Sigmoid colon (tissue), 7 donors: ENCODE results near the gene GTF3C6. TPM values are rescaled to one million over a fixed set of nuclear protein-coding genes. Genes with fewer than 3 reads are reported as not detected.

Experiments
- DNase-seq: peaks from one replicate; pipeline ENCODE4 v3.0.0-alpha.2; 2019
- H3K27ac ChIP-seq, 4 donors: fragments of 200-600 bp; sonication (generic); one replicate each; pipeline ENCODE4 v1.5.1; 2016 to 2019; ENCODE audit warnings: mild to moderate bottlenecking in 1 of 4
- H3K27me3 ChIP-seq, 3 donors: fragments of 200-600 bp; sonication (generic); one replicate each; pipeline ENCODE4 v1.5.1; 2019; ENCODE audit warnings: mild to moderate bottlenecking in 1 of 3
- H3K36me3 ChIP-seq, 4 donors: fragments of 200-600 bp; sonication (generic); one replicate each; pipeline ENCODE4 v1.5.1; 2016 to 2019
- H3K4me1 ChIP-seq, 4 donors: fragments of 200-600 bp; sonication (generic); one replicate each; pipeline ENCODE4 v1.5.1; 2017 to 2019
- H3K4me3 ChIP-seq, 4 donors: fragments of 200-600 bp; sonication (generic); one replicate each; pipeline ENCODE4 v1.5.1; 2017 to 2019; ENCODE audit warnings: mild to moderate bottlenecking in 2 of 4, moderate library complexity in 1 of 4
- H3K9me3 ChIP-seq, 4 donors: fragments of 200-600 bp in 3 of 4; sonication (generic) in 3 of 4; one replicate each; pipeline versions ENCODE4 v1.5.1 to v1.6.1; 2013 to 2019
- CTCF ChIP-seq, 4 experiments: fragments of 450-650 bp in 3 of 4; fragments of 200-600 bp in 1 of 4; IDR thresholded peaks; one replicate each; pipeline ENCODE4 v1.5.1; 2016 to 2019; ENCODE audit warnings: antibody characterized with exemption in 4 of 4, mild to moderate bottlenecking in 3 of 4, moderate library complexity in 2 of 4
- EP300 ChIP-seq, 4 donors: sonication (generic); formaldehyde crosslinking; IDR thresholded peaks; one replicate each; pipeline ENCODE4 v1.6.1; 2017; ENCODE audit warnings: antibody characterized with exemption in 4 of 4
- POLR2A ChIP-seq, 2 donors: fragments of 450-650 bp; IDR thresholded peaks; one replicate each; pipeline ENCODE4 v1.6.1; 2016; ENCODE audit warnings: antibody characterized with exemption in 2 of 2, mild to moderate bottlenecking in 2 of 2, moderate library complexity in 2 of 2
- POLR2AphosphoS5 ChIP-seq, 4 donors: sonication (generic); formaldehyde crosslinking; IDR thresholded peaks; one replicate each; pipeline ENCODE4 v1.6.1; 2017; ENCODE audit warnings: antibody characterized with exemption in 4 of 4
- WGBS, 2 donors: extraction: QIAGEN DNeasy Blood & Tissue Kit; methylation state at CpG; one replicate each; pipeline ENCODE4 v1.1.7; 2013; 5-methylcytosine and 5-hydroxymethylcytosine counted together
- intact Hi-C: fragments of 100-400 bp; cut with DNase I; formaldehyde crosslinking; loops from one replicate; pipeline ENCODE4 v1.15.1; 2023
- polyA plus RNA-seq, 3 donors: library from polyadenylated mRNA; stranded (reverse); fragments of 200-250 nt; gene quantifications; one replicate each; pipeline ENCODE4 v1.2.3, GENCODE V29; 2013
- total RNA-seq, 4 donors: library from RNA; depleted of rRNA; stranded (reverse); fragments of >200 nt; gene quantifications; one replicate each; pipeline ENCODE4 v1.1.0, GENCODE V29; 2016
- donor health status: healthy with polysubstance abuse.
- donor health status: Bipolar disorder and iron deficiency.
- donor health status: healthy.

Gene GTF3C6
- total and polyA plus RNA-seq, 7 donors = 41.0 to 100 (median 59.9) TPM

GRCh38 chr6:110980648-110981047, 22.1 kb downstream of the GTF3C6 start:
- intact Hi-C loops = loop anchor here (2.0 to 10.0 kb wide), 4 partner anchors 22 to 456 kb away; partner anchors contain the start of genes AMD1, CDK19 and GTF3C6
- Histone ChIP-seq H3K36me3 (peaks cover 0 to 8% (median 2%) of the 10 kb centered on the region in 4 donors), H3K27me3 (no peaks in the 10 kb centered on the region), H3K27ac (no peak overlapping the region), H3K4me1 (peaks cover 0 to 12% (median 10%) of the 10 kb centered on the region in 4 donors), H3K9me3 (no peaks in the 10 kb centered on the region), H3K4me3 (no peak overlapping the region)
- DNase-seq = no peak
- no peak for TF ChIP-seq EP300 (IDR thresholded peaks at IDR 0.05)
- TF ChIP-seq CTCF (IDR thresholded peaks at IDR 0.05) = no peak
- TF ChIP-seq POLR2A (IDR thresholded peaks at IDR 0.05) = no peak
- no peak for TF ChIP-seq POLR2AphosphoS5 (IDR thresholded peaks at IDR 0.05)
- 98% methylated on average over 9 of the region's 9 CpGs for WGBS, 2 donors

- Histone ChIP-seq H3K36me3 (peaks cover 0 to 14% (median 6%) of the 10 kb centered on the region in 4 donors), H3K9me3 (no peaks in the 10 kb centered on the region), H3K4me3 (peak overlapping the region; percentile 78 to 94 (median 86)), H3K4me1 (peaks cover 0 to 12% (median 10%) of the 10 kb centered on the region in 4 donors), H3K27ac (peak overlapping the region; percentile 86 to 93 (median 88)), H3K27me3 (no peaks in the 10 kb centered on the region)
- intact Hi-C loops = loop anchor here (2.0 to 10.0 kb wide), 4 partner anchors 22 to 456 kb away; partner anchors contain the start of genes AMD1, CDK19 and GTF3C6
- no peak for DNase-seq
- TF ChIP-seq POLR2A (IDR thresholded peaks at IDR 0.05) (no peak), CTCF (IDR thresholded peaks at IDR 0.05) (no peak), POLR2AphosphoS5 (IDR thresholded peaks at IDR 0.05) (no peak), EP300 (IDR thresholded peaks at IDR 0.05) (no peak)
- WGBS, 2 donors = 48 to 83% methylated on average over 9 of the region's 9 CpGs
Observed at GRCh38 chr6:110981202-110981600, 22.7 kb downstream of the GTF3C6 start.

GRCh38 chr6:110990840-110991576, 32.5 kb downstream of the GTF3C6 start:
- Histone ChIP-seq H3K4me3 (no peak overlapping the region), H3K27ac (no peak overlapping the region), H3K27me3 (no peaks in the 10 kb centered on the region), H3K36me3 (peaks cover 0 to 88% (median 4%) of the 10 kb centered on the region in 4 donors), H3K4me1 (no peaks in the 10 kb centered on the region), H3K9me3 (no peaks in the 10 kb centered on the region)
- 86 to 88% methylated on average over 11 of the region's 11 CpGs for WGBS, 2 donors
- TF ChIP-seq POLR2AphosphoS5 (IDR thresholded peaks at IDR 0.05) (no peak), POLR2A (IDR thresholded peaks at IDR 0.05) (no peak), EP300 (IDR thresholded peaks at IDR 0.05) (no peak), CTCF (IDR thresholded peaks at IDR 0.05) (no peak)
- no peak for DNase-seq
- intact Hi-C loops = no loop called here

GRCh38 chr6:110996691-110997090, 38.2 kb downstream of the GTF3C6 start:
- 95 to 96% methylated on average over 9 of the region's 9 CpGs for WGBS, 2 donors
- peaks cover 5 to 92% (median 22%) of the 10 kb centered on the region in 4 donors for H3K36me3 ChIP-seq
- no peaks in the 10 kb centered on the region for H3K4me1 ChIP-seq
- H3K9me3 ChIP-seq = no peaks in the 10 kb centered on the region
- intact Hi-C loops = no loop called here
- H3K4me3 ChIP-seq = no peak overlapping the region
- TF ChIP-seq EP300 (IDR thresholded peaks at IDR 0.05) (no peak), POLR2A (IDR thresholded peaks at IDR 0.05) (no peak), CTCF (IDR thresholded peaks at IDR 0.05) (no peak), POLR2AphosphoS5 (IDR thresholded peaks at IDR 0.05) (no peak)
- H3K27me3 ChIP-seq = no peaks in the 10 kb centered on the region
- H3K27ac ChIP-seq = no peak overlapping the region
- no peak for DNase-seq
